GM18502 (cell line): ENCODE results near the gene CEP68.
A peak's percentile ranks its signal among the peaks of the same experiment; 100 is the strongest.
"Not testable (repeated sequence)": the region's sequence is repeated elsewhere in the genome, so short reads cannot be mapped to it uniquely, and the experiment has no call there.

ENCODE experiments used
- ATAC-seq: cut with Tn5 transposase; IDR thresholded peaks from one replicate; pipeline ENCODE4 v1.9.1; 2021; ENCODE audit warnings: mild to moderate bottlenecking; ENCODE audit not compliant: unreplicated experiment, poor library complexity

The CEP68 gene

GRCh38 chr2:65030476-65031332, 25.5 kb upstream of the CEP68 start:
- ATAC-seq = peak; percentile 27

DNA sequence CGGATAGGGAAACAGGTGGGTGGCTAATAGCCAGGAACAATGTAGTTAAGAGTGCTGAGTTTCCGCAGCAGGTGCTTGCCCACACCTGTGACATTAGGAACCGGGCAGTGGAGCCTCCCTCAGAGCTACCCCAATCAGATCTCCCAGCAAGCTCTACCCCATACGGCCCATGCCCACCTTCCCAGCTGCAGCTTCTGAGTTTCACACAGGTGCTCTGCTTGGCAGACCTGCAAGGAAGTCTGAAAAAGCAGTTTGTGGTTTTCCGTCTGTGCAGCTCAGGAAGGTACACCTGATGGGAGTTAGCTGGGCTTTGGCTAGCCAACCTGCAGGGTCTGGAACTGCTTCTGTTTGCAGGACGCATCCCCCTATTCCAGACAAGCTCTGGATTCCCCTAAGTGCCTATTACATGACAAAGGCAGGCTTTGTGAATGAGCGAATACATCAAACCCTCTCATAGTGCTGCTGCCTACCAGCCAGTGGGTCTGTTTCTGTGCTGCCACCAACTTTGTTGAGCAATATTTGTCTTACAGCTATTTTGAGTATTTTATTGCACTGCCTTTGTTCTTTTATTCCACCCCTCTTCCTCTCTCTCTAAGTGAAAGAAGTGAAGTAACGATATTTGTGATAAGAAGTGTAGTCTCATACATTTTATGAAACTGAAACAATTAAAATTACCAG, 24.7 kb upstream of the CEP68 start:
- ATAC-seq = peak; percentile 32

- no peak for ATAC-seq
These were observed 23.9 kb upstream of the CEP68 start for GRCh38 chr2:65032019-65032975.

GRCh38 chr2:65033178-65033577, 23.0 kb upstream of the CEP68 start:
- no peak for ATAC-seq

- not testable (repeated sequence) for ATAC-seq
These were observed 22.5 kb upstream of the CEP68 start for GRCh38 chr2:65033667-65034066.

- no peak for ATAC-seq
These were observed 20.8 kb upstream of the CEP68 start for GRCh38 chr2:65035351-65035943.

DNA sequence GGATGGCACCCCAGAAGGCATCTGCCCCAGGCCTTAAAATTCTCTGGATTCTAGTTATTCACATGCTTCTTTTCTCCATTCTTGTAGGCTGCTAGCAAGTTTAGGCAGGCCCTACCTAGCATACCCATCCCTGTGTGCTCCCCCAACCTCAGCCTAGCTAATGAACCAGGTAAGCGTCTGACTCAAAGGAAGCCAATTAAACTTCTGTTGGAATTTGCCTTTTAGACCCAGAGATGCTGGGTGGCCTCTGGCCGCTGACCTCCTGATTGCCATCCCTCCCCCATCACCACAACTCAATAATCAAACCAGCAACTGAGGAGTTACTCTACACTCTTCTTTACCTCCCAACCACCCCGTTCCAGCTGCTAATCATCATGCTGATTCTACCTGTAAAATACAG, 19.0 kb upstream of the CEP68 start:
- no peak for ATAC-seq

DNA sequence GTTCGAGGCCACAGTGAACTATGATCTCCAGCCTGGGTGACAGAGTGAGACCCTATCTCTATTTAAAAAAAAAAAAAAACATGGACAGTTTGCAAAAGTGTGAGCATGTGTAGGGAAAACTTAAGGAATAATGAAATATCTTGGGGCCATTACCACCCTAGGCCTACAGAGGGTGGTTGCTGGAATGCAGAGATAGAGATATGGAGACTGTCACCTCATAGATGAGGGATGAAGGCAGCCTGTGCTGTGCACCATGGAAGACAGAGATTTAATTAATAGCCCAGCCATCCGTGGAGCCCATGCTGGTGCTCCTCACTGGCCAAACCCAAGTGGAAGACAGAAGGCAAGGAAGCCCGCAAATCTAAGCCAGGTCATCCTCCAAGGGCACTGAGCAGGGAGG, 16.6 kb upstream of the CEP68 start:
- no peak for ATAC-seq

DNA sequence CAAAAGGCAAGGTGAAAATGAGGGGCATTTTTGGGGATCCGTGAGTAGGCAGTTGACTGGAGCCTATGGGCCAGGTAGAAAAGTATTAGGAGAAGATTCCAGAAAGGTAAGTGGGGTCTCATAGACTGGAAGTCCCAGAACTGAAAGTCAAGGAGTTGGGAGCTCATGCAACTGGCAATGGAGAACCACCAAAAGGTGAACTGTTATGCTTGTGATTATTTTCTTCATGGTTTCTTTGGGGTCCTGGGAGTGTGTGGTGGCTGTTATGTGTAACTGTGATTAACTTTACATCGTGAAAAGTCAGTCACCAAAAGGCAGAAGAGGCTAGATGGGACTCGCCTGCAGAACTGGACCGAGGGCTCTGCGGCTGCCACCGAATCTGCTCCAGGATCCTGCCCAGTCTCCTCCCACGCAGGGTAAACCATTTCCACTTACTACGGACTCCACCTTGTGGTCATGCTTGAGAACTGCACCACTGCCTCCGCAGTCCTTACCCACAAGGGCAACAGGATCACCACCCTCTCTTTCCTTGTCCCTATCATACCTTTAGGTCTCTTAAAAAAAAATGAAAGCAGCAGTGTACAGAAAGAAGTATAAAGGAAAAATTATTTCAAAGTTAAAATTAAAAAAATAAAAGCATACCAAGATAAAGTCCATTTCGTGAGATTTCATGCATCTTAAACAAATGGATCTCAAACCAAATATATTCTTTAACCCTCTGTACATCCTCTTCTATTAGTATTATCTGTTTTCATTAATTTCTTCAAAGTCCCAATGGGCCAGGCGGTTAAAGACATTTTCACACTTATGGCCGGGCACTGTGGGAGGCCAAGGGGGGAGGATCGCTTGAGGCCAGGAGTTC, 15.6 kb upstream of the CEP68 start:
- ATAC-seq = peak; percentile 76

DNA sequence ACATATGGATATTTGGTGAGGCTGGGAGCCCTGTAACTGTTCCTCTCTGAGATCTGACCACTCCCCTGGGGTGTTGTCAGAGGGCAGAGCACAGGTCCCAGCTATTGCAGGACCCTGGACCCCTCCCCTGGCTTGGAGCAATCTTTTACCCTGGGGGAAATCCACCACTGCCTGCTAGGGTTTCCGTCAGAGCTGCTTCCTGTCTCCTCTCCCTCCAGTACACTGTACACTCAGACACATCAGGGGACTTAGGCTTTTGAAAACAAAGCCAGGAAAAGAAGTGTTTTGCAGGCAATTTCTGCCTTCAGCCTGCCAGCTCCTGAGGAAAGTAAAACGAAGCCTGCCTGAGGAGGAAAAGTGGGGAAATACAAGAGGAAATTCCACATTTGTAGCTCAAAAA, 13.2 kb upstream of the CEP68 start:
- no peak for ATAC-seq

- ATAC-seq = no peak
These were observed 12.0 kb upstream of the CEP68 start for GRCh38 chr2:65044097-65044735.

GRCh38 chr2:65045651-65046050, 10.6 kb upstream of the CEP68 start:
- no peak for ATAC-seq

DNA sequence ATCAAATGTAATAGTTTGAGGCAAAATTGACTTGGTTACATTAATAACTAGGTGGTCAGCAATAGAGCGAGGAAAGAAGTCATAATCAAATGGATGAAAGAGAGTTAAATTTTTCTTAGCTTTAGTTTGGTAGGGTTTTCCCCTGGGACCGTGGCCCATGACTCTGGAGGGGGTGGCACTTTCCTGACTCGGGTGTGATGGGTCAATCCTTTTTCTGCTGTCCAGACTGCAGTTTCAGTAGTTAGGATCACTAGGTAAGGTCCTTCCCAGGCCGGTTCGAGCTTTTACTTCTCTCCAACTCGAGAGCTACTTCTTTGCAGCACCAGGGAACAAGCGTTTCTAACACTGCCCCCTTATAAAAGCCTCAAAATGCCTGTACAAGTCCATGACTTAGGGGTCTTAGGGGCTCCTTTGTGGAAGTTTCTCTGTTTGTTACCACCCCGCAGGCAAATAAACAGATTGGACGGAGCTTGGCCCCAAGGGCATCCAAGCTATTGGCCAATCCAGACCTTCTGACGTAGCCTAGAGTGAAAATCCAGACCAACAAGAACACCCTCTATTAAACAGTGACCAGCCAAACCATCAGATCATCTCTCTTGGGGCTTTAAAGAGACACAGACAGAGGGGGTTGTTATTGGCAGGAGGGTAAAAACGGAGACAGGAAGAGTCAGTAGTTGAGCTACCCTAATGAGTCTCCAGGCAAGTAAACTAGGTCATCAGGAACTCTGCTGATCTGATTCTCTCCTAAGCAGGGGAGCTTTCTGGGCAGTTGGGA, 9.4 kb upstream of the CEP68 start:
- no peak for ATAC-seq

GRCh38 chr2:65049010-65049639, 7.1 kb upstream of the CEP68 start:
- no peak for ATAC-seq

GRCh38 chr2:65050931-65051330, 5.3 kb upstream of the CEP68 start:
- ATAC-seq = no peak

DNA sequence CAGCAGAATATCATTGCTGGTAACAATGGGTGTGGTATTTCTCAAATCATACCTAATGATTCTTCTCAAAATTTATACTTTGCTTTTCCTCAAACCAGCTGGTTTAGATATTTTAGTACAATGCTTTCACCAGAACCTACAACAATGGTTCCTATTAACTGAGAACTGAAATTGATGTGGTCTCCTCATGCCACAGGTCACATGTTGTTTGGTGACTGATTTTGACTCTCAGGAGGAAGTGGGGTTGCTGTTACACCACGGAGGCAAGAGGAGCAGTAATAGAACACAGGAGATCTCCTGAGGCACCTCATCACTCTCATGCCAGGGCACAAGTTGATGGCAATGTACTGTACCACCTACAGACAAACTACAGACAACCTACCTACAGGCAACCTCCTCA, 3.0 kb upstream of the CEP68 start:
- peak; percentile 54 for ATAC-seq

DNA sequence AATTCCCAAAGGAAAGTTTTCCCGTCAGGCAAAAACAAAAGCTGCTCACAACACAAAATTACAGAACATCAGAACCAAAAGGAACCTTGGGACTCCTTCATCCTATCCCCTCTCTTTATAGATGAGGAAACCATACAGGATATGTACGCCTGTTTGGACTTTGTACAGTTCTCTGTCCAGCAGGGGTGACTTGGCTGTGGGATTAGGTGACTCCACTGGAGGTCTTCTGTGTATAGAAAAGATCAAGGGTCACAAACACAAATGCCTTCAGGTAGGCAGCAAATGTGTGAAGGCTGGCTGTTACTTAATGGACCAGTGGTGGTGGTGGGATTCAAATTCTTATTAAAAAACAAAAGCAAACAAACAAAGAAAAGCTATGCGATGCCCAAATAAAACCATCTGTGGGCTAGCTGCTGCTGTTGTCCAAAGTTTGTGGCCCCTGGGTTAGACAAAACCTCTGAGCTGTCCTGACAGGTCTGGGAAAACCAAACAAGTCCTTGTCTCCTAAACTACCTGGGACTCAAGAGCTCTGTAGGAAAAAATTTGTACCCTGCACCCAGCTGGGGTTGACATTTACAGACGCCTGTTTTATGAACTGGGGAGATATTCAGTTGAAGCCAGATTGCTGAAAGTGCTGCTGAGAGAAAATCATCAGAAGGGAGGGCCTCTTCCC, 1.3 kb upstream of the CEP68 start:
- no peak for ATAC-seq
